GM12891 (cell line): Measurements from ENCODE around the gene DOCK10.

Source experiments
- DNase-seq: peaks from one replicate; pipeline ENCODE4 v3.0.0; 2011; ENCODE audit warnings: low spot score; ENCODE audit not compliant: insufficient read length
- FAIRE-seq: peaks from 2 replicates; lab custom pipeline; 2011; peaks lifted over from hg19 to GRCh38; lab: Jason Lieb, UNC
- PAX5 ChIP-seq: IDR thresholded peaks from 2 replicates; pipeline ENCODE4 v1.6.1; 2011; ENCODE audit warnings: low read length, moderate library complexity, mild to moderate bottlenecking; ENCODE audit not compliant: insufficient read depth, severe bottlenecking
- POLR2A ChIP-seq: IDR thresholded peaks from 2 replicates; pipeline ENCODE4 v1.6.1; 2011; ENCODE audit warnings: low read depth, low read length, control low read depth
- POLR2AphosphoS5 ChIP-seq: IDR thresholded peaks from 2 replicates; pipeline ENCODE4 v1.6.1; 2011; ENCODE audit warnings: low read depth, low read length, control low read depth
- POU2F2 ChIP-seq: IDR thresholded peaks from 2 replicates; pipeline ENCODE4 v1.6.1; 2011; ENCODE audit warnings: low read depth, mild to moderate bottlenecking, control low read depth, low read length, moderate library complexity
- SPI1 ChIP-seq: IDR thresholded peaks from 2 replicates; pipeline ENCODE4 v1.6.1; 2011; ENCODE audit warnings: low read depth, low read length, control low read depth
- TAF1 ChIP-seq: IDR thresholded peaks from 2 replicates; pipeline ENCODE4 v1.6.1; 2011; ENCODE audit warnings: low read depth, low read length, control low read depth

DOCK10 gene

DNA sequence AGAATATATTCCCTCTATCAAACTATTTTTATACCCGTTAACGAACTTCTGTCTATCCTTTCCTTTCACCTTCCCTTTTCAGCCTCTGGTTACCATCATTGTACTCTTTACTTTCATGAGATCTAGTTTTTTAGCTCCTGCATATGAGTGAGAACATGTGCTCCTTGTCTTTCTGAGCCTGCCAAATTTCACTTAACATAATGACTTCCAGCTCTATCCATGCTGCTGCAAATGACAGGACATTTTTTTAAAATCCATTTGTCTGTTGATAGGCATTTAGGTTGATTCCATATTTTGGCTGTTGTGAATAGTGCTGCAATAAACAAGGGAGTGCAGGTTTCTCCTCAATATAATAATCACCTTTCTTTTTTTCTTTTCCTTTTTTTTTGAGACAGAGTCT lies 317.9 kb downstream of the DOCK10 start:
- FAIRE-seq (no peak), DNase-seq (no peak)
- no peak for TF ChIP-seq POLR2AphosphoS5
- no peak for TF ChIP-seq TAF1
- no peak for TF ChIP-seq POU2F2
- no peak for TF ChIP-seq PAX5
- TF ChIP-seq POLR2A: no peak

DNA sequence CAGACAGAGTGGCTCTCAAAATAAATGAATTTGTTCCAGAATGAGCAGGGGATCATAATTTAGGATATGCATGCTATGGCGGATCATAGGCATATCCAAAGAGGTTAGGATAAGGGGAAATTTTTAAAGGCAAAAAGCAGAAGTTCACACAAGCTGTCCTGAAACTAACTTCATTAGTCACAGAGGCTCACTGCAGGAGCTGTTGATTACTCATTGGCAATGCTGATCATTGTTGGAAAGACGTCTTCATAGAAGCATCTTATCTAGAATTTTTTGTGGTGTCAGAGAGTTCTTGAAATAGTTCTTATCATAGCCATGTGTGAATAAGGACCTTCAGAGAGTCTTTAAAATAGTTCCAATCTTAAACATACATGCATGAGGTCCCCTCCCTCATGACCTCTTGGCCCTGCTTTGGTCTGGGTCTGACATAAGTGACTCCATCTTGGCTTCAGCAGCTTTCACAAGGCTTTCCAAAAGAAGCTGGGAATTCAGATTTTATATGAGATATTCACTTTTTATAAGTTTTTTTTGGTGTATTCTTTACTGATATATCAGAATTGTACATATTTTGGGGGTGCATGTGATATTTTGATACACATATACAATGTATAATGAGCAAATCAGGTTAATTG lies 318.6 kb downstream of the DOCK10 start:
- no peak for TF ChIP-seq TAF1
- TF ChIP-seq SPI1: 0 out of 2 replicates have a peak, but pooled peaks have one; percentile 20
- no peak for TF ChIP-seq PAX5
- FAIRE-seq: no peak
- no peak for DNase-seq

DNA sequence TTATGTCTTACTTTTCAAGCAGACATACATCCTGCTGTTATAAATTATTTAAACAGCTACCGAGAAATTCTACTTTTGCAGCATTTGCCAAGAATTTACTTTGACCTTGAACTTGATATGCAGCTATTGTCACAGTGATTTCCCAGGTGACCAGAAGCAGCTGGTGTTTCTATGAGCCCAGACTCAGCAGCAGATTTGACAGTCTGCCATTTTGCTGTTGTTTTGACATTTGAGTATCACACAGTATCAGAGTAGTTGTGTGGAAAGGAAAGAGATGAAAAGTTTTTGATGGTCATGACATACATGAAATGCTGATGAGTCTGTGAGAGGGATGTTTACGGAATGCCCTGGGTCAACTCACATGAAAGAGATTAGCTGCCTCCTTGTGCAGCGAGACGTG lies 319.5 kb downstream of the DOCK10 start:
- DNase-seq: no peak
- no peak for FAIRE-seq
- TF ChIP-seq TAF1: no peak

DNA sequence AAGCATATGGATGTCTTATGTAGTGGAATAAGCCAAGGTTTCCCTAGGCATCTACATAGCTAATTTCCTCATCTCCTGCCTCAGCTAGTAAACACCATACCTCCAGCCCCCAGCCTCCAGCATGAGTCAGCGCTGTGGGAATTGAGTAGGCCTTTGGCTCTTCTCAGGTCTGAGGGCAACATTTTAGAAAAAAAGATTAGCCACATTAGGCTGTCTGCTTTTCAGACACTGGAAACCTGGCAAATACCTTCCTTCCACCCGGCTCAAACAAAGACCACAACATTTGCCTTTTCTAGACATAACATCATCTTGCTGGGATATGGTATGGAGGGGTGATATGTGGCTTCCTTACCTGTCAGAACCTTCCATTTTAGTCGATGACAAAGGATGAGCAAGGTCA lies 320.0 kb downstream of the DOCK10 start:
- no peak for FAIRE-seq
- TF ChIP-seq PAX5: no peak
- TF ChIP-seq TAF1: no peak
- TF ChIP-seq POLR2AphosphoS5: no peak
- no peak for TF ChIP-seq SPI1
- TF ChIP-seq POLR2A: no peak
- no peak for TF ChIP-seq POU2F2
- no peak for DNase-seq

DNA sequence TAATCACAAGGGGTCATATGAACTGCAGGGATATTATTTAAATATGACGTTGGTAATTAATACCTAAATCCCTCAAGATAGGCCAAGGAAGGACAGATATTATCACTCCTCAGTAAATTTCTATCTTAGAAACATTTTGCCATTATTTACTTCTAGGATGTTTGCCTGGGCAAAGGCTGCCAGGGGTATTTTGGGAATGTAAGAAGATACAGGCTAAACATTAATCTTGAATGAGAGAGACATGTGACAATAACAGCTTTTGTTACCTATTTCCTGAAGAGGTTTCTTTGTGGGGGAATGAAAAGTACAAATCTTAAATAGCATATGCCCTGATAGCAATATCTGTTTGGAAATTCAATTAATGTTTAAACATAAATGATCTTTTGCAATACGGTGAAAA lies 325.3 kb downstream of the DOCK10 start:
- no peak for FAIRE-seq
- no peak for TF ChIP-seq POLR2A
- no peak for TF ChIP-seq TAF1
- no peak for TF ChIP-seq POLR2AphosphoS5
- no peak for TF ChIP-seq POU2F2
- no peak for TF ChIP-seq PAX5
- no peak for TF ChIP-seq SPI1
- no peak for DNase-seq

DNA sequence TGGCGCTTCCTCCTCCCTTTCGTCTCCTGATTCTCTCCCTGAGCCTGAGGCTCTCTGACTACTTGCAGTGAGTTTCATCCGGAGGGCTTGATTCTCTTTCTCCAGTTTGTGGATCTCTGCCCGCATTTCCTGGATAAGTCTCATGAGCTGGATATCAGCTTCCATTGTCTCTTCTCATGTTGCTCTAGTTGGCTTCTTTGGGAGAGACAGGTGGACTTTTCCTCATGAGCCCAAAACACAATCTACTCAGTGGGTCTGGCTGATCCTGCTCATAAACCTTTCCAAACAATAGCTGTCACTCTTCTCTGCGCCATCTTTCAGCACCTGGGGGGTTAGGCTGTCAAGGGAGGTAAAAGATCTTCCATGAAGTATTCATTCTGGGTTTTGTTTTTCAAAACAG lies 326.1 kb downstream of the DOCK10 start, which contains the start of gene CCDC195:
Gene CCDC195 (minus strand): TSS at position 165 of the 400 bp plus-strand sequence. CDS start 0 bp downstream, at position 165.
- TF ChIP-seq POU2F2 (no peak), POLR2A (no peak)
- DNase-seq (no peak), FAIRE-seq (no peak)
